GM12892 (cell line): ENCODE data around the gene PPP6R3.
"Not testable (repeated sequence)": the region's sequence is repeated elsewhere in the genome, so short reads cannot be mapped to it uniquely, and the experiment has no call there.

ENCODE experiments used
- POLR2A ChIP-seq: IDR thresholded peaks from 2 replicates; pipeline ENCODE4 v1.6.1; 2011; ENCODE audit warnings: low read depth, low read length, control low read depth
- POLR2AphosphoS5 ChIP-seq: IDR thresholded peaks from 2 replicates; pipeline ENCODE4 v1.6.1; 2011; ENCODE audit warnings: low read depth, low read length, control low read depth
- TAF1 ChIP-seq: IDR thresholded peaks from 2 replicates; pipeline ENCODE4 v1.6.1; 2011; ENCODE audit warnings: low read depth, mild to moderate bottlenecking, control low read depth, low read length, borderline replicate concordance

DNA sequence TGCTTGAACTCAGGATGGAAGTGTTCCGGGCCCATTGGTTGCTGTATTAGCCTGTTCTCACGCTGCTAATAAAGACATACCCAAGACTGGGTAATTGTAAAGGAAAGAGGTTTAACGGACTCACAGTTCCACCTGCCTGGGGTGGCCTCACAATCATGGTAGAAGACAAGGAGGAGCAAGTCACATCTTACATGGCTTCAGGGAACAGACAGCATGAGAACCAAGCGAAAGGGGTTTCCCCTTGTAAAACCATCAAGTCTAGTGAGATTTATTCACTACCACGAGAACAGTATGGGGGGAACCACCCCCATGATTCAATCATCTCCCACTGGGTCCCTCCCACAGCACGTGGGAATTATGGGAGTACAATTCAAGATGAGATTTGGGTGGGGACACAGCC lies 12.6 kb upstream of the PPP6R3 start:
- TF ChIP-seq POLR2A, POLR2AphosphoS5, TAF1: not testable (repeated sequence)
